Fibroblast of lung (primary cell): ENCODE data around the gene CCNK. TPM values are rescaled to one million over a fixed set of nuclear protein-coding genes. Genes with fewer than 3 reads are reported as not detected.

ENCODE experiments used
- DNase-seq, 2 donors: peaks; one replicate each; pipeline versions ENCODE4 v3.0.0 to v3.0.0-alpha.2; 2010; ENCODE audit warnings: low read depth in 2 of 2
- H2AFZ ChIP-seq: 2 replicates; pipeline ENCODE4 v1.5.1; 2012; ENCODE audit warnings: low read length, control low read depth, inconsistent platforms
- H3K27ac ChIP-seq: 2 replicates; pipeline ENCODE4 v1.5.1; 2011; ENCODE audit warnings: low read length, control low read depth; ENCODE audit not compliant: insufficient read depth
- H3K27me3 ChIP-seq: 2 replicates; pipeline ENCODE4 v1.5.1; 2011; ENCODE audit warnings: mild to moderate bottlenecking, low read length; ENCODE audit not compliant: control insufficient read depth, insufficient read depth
- H3K36me3 ChIP-seq: 2 replicates; pipeline ENCODE4 v1.5.1; 2011; ENCODE audit warnings: low read length; ENCODE audit not compliant: control insufficient read depth, insufficient read depth
- H3K4me1 ChIP-seq: 2 replicates; pipeline ENCODE4 v1.5.1; 2011; ENCODE audit warnings: low read length; ENCODE audit not compliant: control insufficient read depth, insufficient read depth; ENCODE audit errors: extremely low read depth
- H3K4me2 ChIP-seq: 2 replicates; pipeline ENCODE4 v1.5.1; 2011; ENCODE audit warnings: low read length, control low read depth; ENCODE audit not compliant: insufficient read depth; ENCODE audit errors: extremely low read depth
- H3K4me3 ChIP-seq, 4 experiments: fragments of 200-600 bp in 1 of 4; sonication (generic) in 1 of 4; replicated peaks in 1 of 4; 2 replicates each; pipeline ENCODE4 v1.5.1; 2011 to 2016; ENCODE audit warnings: low read length in 4 of 4, low read depth in 3 of 4, mild to moderate bottlenecking in 3 of 4, control low read depth in 2 of 4, inconsistent platforms in 1 of 4, mixed read lengths in 1 of 4; ENCODE audit not compliant: insufficient read depth in 1 of 4; ENCODE audit errors: control extremely low read depth in 1 of 4
- H3K79me2 ChIP-seq: 2 replicates; pipeline ENCODE4 v1.5.1; 2012; ENCODE audit warnings: mild to moderate bottlenecking, low read length, inconsistent platforms; ENCODE audit not compliant: control insufficient read depth, insufficient read depth
- H3K9ac ChIP-seq: 2 replicates; pipeline ENCODE4 v1.5.1; 2011; ENCODE audit warnings: mild to moderate bottlenecking, low read length, control low read depth; ENCODE audit not compliant: insufficient read depth
- H3K9me3 ChIP-seq: 2 replicates; pipeline ENCODE4 v1.5.1; 2012; ENCODE audit warnings: low read depth, low read length; ENCODE audit not compliant: control insufficient read depth, insufficient read depth
- H4K20me1 ChIP-seq: 2 replicates; pipeline ENCODE4 v1.5.1; 2011; ENCODE audit warnings: low read length; ENCODE audit not compliant: control insufficient read depth, insufficient read depth; ENCODE audit errors: extremely low read depth
- CTCF ChIP-seq, 2 donors: IDR thresholded peaks in 1 of 2; conservative IDR thresholded peaks in 1 of 2; 1 replicate in 1 of 2; 2 replicates in 1 of 2; pipeline ENCODE4 v1.5.1; 2011 to 2012; ENCODE audit warnings: low read length in 2 of 2, control low read depth in 1 of 2, inconsistent platforms in 1 of 2, low read depth in 1 of 2, mild to moderate bottlenecking in 1 of 2
- EZH2 ChIP-seq: IDR thresholded peaks from 2 replicates; pipeline ENCODE4 v1.5.1; 2012; ENCODE audit warnings: low read length, control low read depth, mild to moderate bottlenecking; ENCODE audit errors: missing control alignments
- polyA plus RNA-seq, 2 donors: library from polyadenylated mRNA; depleted of rRNA in 1 of 2; stranded (reverse) in 1 of 2; unstranded in 1 of 2; fragments of >200 nt; gene quantifications; 2 replicates each; pipeline ENCODE4 v1.2.1, GENCODE V29; 2011 to 2012; ENCODE audit warnings: missing spikeins in 1 of 2
- total RNA-seq: library from RNA; depleted of rRNA; stranded (reverse); fragments of >200 nt; gene quantifications from 2 replicates; pipeline ENCODE4 v1.2.1, GENCODE V29; 2014

CCNK gene
- total and polyA plus RNA-seq, 2 donors (not counting 1 experiment from before 2014, with no cell fraction given) = 7.3 to 51.0 TPM

- Histone ChIP-seq H3K36me3 (no peaks in the 10 kb centered on the region), H3K4me1 (no peaks in the 10 kb centered on the region), H3K4me2 (no peak overlapping the region), H3K27ac (no peak overlapping the region), H3K27me3 (no peaks in the 10 kb centered on the region), H3K79me2 (peaks cover 3% of the 10 kb centered on the region), H3K4me3 (no peak overlapping the region), H3K9me3 (no peaks in the 10 kb centered on the region), H2AFZ (no peak overlapping the region), H3K9ac (no peak overlapping the region), H4K20me1 (no peaks in the 10 kb centered on the region)
- no peak for TF ChIP-seq EZH2
- no peak for TF ChIP-seq CTCF (conservative IDR thresholded peaks at IDR 0.05 in 1 of 2, IDR thresholded peaks at IDR 0.05 in 1 of 2; ENCODE audit: low read depth in 1 of 2, low read length in 2 of 2)
- no peak for DNase-seq
These were observed 73.0 kb downstream of the CCNK start for GRCh38 chr14:99554184-99554583.

- Histone ChIP-seq H3K27ac (no peak overlapping the region), H3K9ac (no peak overlapping the region), H3K79me2 (peaks cover 3% of the 10 kb centered on the region), H3K4me1 (no peaks in the 10 kb centered on the region), H2AFZ (no peak overlapping the region), H4K20me1 (no peaks in the 10 kb centered on the region), H3K9me3 (no peaks in the 10 kb centered on the region), H3K4me2 (no peak overlapping the region), H3K36me3 (no peaks in the 10 kb centered on the region), H3K27me3 (no peaks in the 10 kb centered on the region), H3K4me3 (no peak overlapping the region)
- no peak for DNase-seq
- TF ChIP-seq EZH2 = no peak
- TF ChIP-seq CTCF (conservative IDR thresholded peaks at IDR 0.05 in 1 of 2, IDR thresholded peaks at IDR 0.05 in 1 of 2; ENCODE audit: low read depth in 1 of 2, low read length in 2 of 2) = no peak
These were observed 73.7 kb downstream of the CCNK start for GRCh38 chr14:99554757-99555531.

GRCh38 chr14:99556134-99556791, 75.1 kb downstream of the CCNK start:
- no peaks in the 10 kb centered on the region for H3K4me1 ChIP-seq
- no peak overlapping the region for H3K27ac ChIP-seq
- no peak overlapping the region for H3K4me2 ChIP-seq
- H3K27me3 ChIP-seq = no peaks in the 10 kb centered on the region
- H3K36me3 ChIP-seq = no peaks in the 10 kb centered on the region
- H3K9ac ChIP-seq = no peak overlapping the region
- DNase-seq = no peak
- TF ChIP-seq CTCF (conservative IDR thresholded peaks at IDR 0.05 in 1 of 2, IDR thresholded peaks at IDR 0.05 in 1 of 2; ENCODE audit: low read depth in 1 of 2, low read length in 2 of 2) (no peak), EZH2 (no peak)
- no peak overlapping the region for H3K4me3 ChIP-seq
- H2AFZ ChIP-seq = no peak overlapping the region
- no peaks in the 10 kb centered on the region for H3K9me3 ChIP-seq
- H4K20me1 ChIP-seq = no peaks in the 10 kb centered on the region
- H3K79me2 ChIP-seq = peaks cover 3% of the 10 kb centered on the region
